GM18907 (cell line): ENCODE results near the gene RXFP4.
"Not testable (repeated sequence)": the region's sequence is repeated elsewhere in the genome, so short reads cannot be mapped to it uniquely, and the experiment has no call there.

Source experiments
- ATAC-seq: cut with Tn5 transposase; IDR thresholded peaks from one replicate; pipeline ENCODE4 v1.9.1; 2021; ENCODE audit warnings: mild to moderate bottlenecking, moderate library complexity; ENCODE audit not compliant: unreplicated experiment

The RXFP4 gene

GRCh38 chr1:155976913-155977689 is 35.7 kb downstream of the RXFP4 start:
- no peak for ATAC-seq

- ATAC-seq: no peak
These were observed 36.4 kb downstream of the RXFP4 start for GRCh38 chr1:155977690-155978324.

- peak; percentile 47 for ATAC-seq
These were observed 37.0 kb downstream of the RXFP4 start, which contains the start of gene ARHGEF2 for GRCh38 chr1:155978325-155978972. ARHGEF2 (minus strand) TSS chr1:155978547; CDS start chr1:155978427, 120 bp downstream.

GRCh38 chr1:155978973-155979429 is 37.6 kb downstream of the RXFP4 start:
- no peak for ATAC-seq

- no peak for ATAC-seq
These were observed 38.3 kb downstream of the RXFP4 start for GRCh38 chr1:155979597-155980343.

- no peak for ATAC-seq
These were observed 40.0 kb downstream of the RXFP4 start for GRCh38 chr1:155981266-155982088.

- ATAC-seq: no peak
These were observed 40.7 kb downstream of the RXFP4 start for GRCh38 chr1:155982106-155982505.

- ATAC-seq: no peak
These were observed 42.0 kb downstream of the RXFP4 start for GRCh38 chr1:155983191-155984024.

- ATAC-seq: no peak
These were observed 42.9 kb downstream of the RXFP4 start for GRCh38 chr1:155984341-155984740.

GRCh38 chr1:155984903-155985645 is 43.6 kb downstream of the RXFP4 start:
- not testable (repeated sequence) for ATAC-seq

GRCh38 chr1:155989242-155990004 is 48.0 kb downstream of the RXFP4 start:
- ATAC-seq: peak; percentile 75

- ATAC-seq: peak; percentile 25
These were observed 48.7 kb downstream of the RXFP4 start for GRCh38 chr1:155990005-155990739.
